Thyroid gland (tissue), 4 donors: ENCODE results near the gene ZNF302.

Experiments
- POLR2A ChIP-seq, 2 donors: fragments of 450-650 bp; IDR thresholded peaks; one replicate each; pipeline ENCODE4 v1.6.1; 2017; ENCODE audit warnings: antibody characterized with exemption in 2 of 2, mild to moderate bottlenecking in 2 of 2, moderate library complexity in 1 of 2
- TF ChIP-seq, protein P1 (sequence below), 6 experiments: fragments of 200-600 bp in 3 of 6; fragments of 450-650 bp in 3 of 6; sonication (generic) in 3 of 6; IDR thresholded peaks; one replicate each; pipeline ENCODE4 v1.5.1; 2016 to 2019; ENCODE audit warnings: antibody characterized with exemption in 6 of 6, mild to moderate bottlenecking in 2 of 6, inconsistent platforms in 1 of 6, moderate library complexity in 1 of 6

DNA sequence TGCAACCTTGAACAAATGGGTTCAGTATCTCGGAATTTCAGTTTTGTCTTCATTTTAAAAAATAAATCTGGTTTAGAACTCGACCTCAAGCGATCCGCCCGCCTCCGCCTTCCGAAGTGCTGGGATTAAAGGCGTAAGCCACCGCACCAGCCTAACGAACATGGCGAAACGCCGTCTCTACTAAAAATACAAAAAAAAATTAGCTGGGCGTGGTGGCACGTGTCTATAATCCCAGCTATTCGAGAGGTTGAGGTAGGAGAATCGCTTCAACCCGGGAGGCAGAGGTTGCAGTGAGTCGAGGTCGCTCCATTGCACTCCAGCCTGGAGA, 571 bp downstream of the ZNF302 start:
- TF ChIP-seq, protein P1, sequence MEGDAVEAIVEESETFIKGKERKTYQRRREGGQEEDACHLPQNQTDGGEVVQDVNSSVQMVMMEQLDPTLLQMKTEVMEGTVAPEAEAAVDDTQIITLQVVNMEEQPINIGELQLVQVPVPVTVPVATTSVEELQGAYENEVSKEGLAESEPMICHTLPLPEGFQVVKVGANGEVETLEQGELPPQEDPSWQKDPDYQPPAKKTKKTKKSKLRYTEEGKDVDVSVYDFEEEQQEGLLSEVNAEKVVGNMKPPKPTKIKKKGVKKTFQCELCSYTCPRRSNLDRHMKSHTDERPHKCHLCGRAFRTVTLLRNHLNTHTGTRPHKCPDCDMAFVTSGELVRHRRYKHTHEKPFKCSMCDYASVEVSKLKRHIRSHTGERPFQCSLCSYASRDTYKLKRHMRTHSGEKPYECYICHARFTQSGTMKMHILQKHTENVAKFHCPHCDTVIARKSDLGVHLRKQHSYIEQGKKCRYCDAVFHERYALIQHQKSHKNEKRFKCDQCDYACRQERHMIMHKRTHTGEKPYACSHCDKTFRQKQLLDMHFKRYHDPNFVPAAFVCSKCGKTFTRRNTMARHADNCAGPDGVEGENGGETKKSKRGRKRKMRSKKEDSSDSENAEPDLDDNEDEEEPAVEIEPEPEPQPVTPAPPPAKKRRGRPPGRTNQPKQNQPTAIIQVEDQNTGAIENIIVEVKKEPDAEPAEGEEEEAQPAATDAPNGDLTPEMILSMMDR (IDR thresholded peaks at IDR 0.05): no peak
- TF ChIP-seq POLR2A (IDR thresholded peaks at IDR 0.05): no peak
